ENCODE results near the gene TH. TPM values are rescaled to one million over a fixed set of nuclear protein-coding genes. Genes with fewer than 3 reads are reported as not detected.

The TH gene
- total and polyA plus RNA-seq, 2 experiments from 2014 or later = 0.34 TPM; not detected in 1

GRCh38 chr11:2158296-2158737 lies 13.3 kb downstream of the TH start (continued):
- TF ChIP-seq ZNF331 (CRISPR knock-in tag; IDR thresholded peaks at IDR 0.05; ENCODE audit: low read depth) (no peak), POLR2AphosphoS5 (IDR thresholded peaks at IDR 0.05; ENCODE audit: low read depth) (no peak), ZNF114 (CRISPR knock-in tag; IDR thresholded peaks at IDR 0.05) (no peak), JUNB (IDR thresholded peaks at IDR 0.05; ENCODE audit: unreplicated experiment) (no peak), NANOG (IDR thresholded peaks at IDR 0.05; ENCODE audit: borderline replicate concordance) (no peak), CREB1 (CRISPR knock-in tag; IDR thresholded peaks at IDR 0.05; ENCODE audit: low read depth) (no peak), ETS1 (IDR thresholded peaks at IDR 0.05) (no peak), REST (IDR thresholded peaks at IDR 0.05; ENCODE audit: unreplicated experiment) (no peak), CTCF (conservative IDR thresholded peaks at IDR 0.05; ENCODE audit: low read depth in 2 of 2) (no peak)

GRCh38 chr11:2157294-2158040 lies 14.1 kb downstream of the TH start:
- no peaks in the 10 kb centered on the region for H3K9me2 ChIP-seq (ENCODE audit: insufficient read depth)
- H3K27me3 Mint-ChIP-seq (ENCODE audit: insufficient read depth, low read depth, poor library complexity) = peaks cover 3% of the 10 kb centered on the region
- H3K36me3 Mint-ChIP-seq (ENCODE audit: low read depth) = no peaks in the 10 kb centered on the region
- H3K4me2 ChIP-seq = no peak overlapping the region
- no peaks in the 10 kb centered on the region for H3K27me3 ChIP-seq (ENCODE audit: insufficient read depth)
- H3K9me3 Mint-ChIP-seq = no peaks in the 10 kb centered on the region
- H3K4me1 ChIP-seq (ENCODE audit: insufficient read depth) = no peaks in the 10 kb centered on the region
- DNase-seq (ENCODE audit: low spot score) (no peak), ATAC-seq (no peak)
- H3K27ac Mint-ChIP-seq = no peak overlapping the region
- no peaks in the 10 kb centered on the region for H4K20me1 ChIP-seq (replicated peaks; ENCODE audit: insufficient read depth)
- H3K4me3 Mint-ChIP-seq = no peak overlapping the region
- H3K4me1 Mint-ChIP-seq = no peaks in the 10 kb centered on the region
- no peak overlapping the region for H3K27ac ChIP-seq (ENCODE audit: low read depth)
- no peaks in the 10 kb centered on the region for H3K79me2 ChIP-seq (replicated peaks; ENCODE audit: insufficient read depth)
- no peaks in the 10 kb centered on the region for H3F3A ChIP-seq (replicated peaks; ENCODE audit: low read depth)
- H3K4me3 ChIP-seq = no peak overlapping the region
- no peaks in the 10 kb centered on the region for H3K36me3 ChIP-seq (ENCODE audit: insufficient read depth)
- no peak overlapping the region for H2AFZ ChIP-seq
- TF ChIP-seq ZNF462 (CRISPR knock-in tag; IDR thresholded peaks at IDR 0.05) = no peak
- no peak for TF ChIP-seq CREB1 (CRISPR knock-in tag; IDR thresholded peaks at IDR 0.05; ENCODE audit: low read depth)
- no peak for TF ChIP-seq JUNB (IDR thresholded peaks at IDR 0.05; ENCODE audit: unreplicated experiment)

Data from GM23338 (cell line).